Upper lobe of left lung (tissue), 6 donors: ENCODE data around the gene NIN. TPM values are rescaled to one million over a fixed set of nuclear protein-coding genes. Genes with fewer than 3 reads are reported as not detected.

Source experiments
- ATAC-seq, 2 donors: fragments of 200-7000 bp; cut with Tn5 transposase; one replicate each; pipeline ENCODE4 v1.9.1; 2022; ENCODE audit warnings: mild to moderate bottlenecking in 2 of 2, moderate library complexity in 2 of 2; ENCODE audit not compliant: low FRiP score in 2 of 2
- DNase-seq, 2 donors: peaks; one replicate each; pipeline ENCODE4 v3.0.0-alpha.2; 2019 to 2020
- H3K27ac ChIP-seq, 4 donors: fragments of 200-600 bp; sonication (generic); one replicate each; pipeline ENCODE4 v1.5.1; 2016 to 2019
- H3K27me3 ChIP-seq, 4 donors: fragments of 200-600 bp; sonication (generic); one replicate each; pipeline ENCODE4 v1.5.1; 2017 to 2019
- H3K36me3 ChIP-seq, 4 donors: fragments of 200-600 bp; sonication (generic); one replicate each; pipeline ENCODE4 v1.5.1; 2016 to 2019
- H3K4me1 ChIP-seq, 4 donors: fragments of 200-600 bp; sonication (generic); one replicate each; pipeline ENCODE4 v1.5.1; 2018 to 2019
- H3K4me3 ChIP-seq, 4 donors: fragments of 200-600 bp; sonication (generic); one replicate each; pipeline ENCODE4 v1.5.1; 2017 to 2019; ENCODE audit warnings: mild to moderate bottlenecking in 2 of 4, moderate library complexity in 1 of 4
- H3K9me3 ChIP-seq, 4 donors: fragments of 200-600 bp; sonication (generic); one replicate each; pipeline ENCODE4 v1.5.1; 2018 to 2019
- EP300 ChIP-seq, 4 donors: sonication (generic); formaldehyde crosslinking; IDR thresholded peaks; one replicate each; pipeline ENCODE4 v1.5.1; 2017; ENCODE audit warnings: antibody characterized with exemption in 4 of 4, control low read depth in 2 of 4
- POLR2A ChIP-seq, 4 donors: fragments of 450-650 bp; IDR thresholded peaks; one replicate each; pipeline ENCODE4 v1.5.1; 2016 to 2017; ENCODE audit warnings: antibody characterized with exemption in 4 of 4, mild to moderate bottlenecking in 2 of 4
- POLR2AphosphoS5 ChIP-seq, 2 donors: sonication (generic); formaldehyde crosslinking; IDR thresholded peaks; one replicate each; pipeline ENCODE4 v1.5.1; 2017; ENCODE audit warnings: antibody characterized with exemption in 2 of 2
- WGBS, 2 donors: methylation state at CpG; one replicate each; pipeline ENCODE4 v1.1.5; 2017 to 2018; 5-methylcytosine and 5-hydroxymethylcytosine counted together
- total RNA-seq, 6 donors: library from RNA; depleted of rRNA in 4 of 6; stranded (reverse); fragments of >200 nt in 4 of 6; gene quantifications; one replicate each; pipeline versions ENCODE4 v1.1.0 to v1.2.1, GENCODE V29; 2016 to 2021
- TF ChIP-seq, protein P1 (sequence below), 6 experiments: fragments of 450-650 bp in 4 of 6; fragments of 200-600 bp in 2 of 6; sonication (generic) in 2 of 6; IDR thresholded peaks; one replicate each; pipeline ENCODE4 v1.5.1; 2016 to 2019; ENCODE audit warnings: antibody characterized with exemption in 6 of 6
- donor health status: DM: no; HTN: no; CAD: no; lungs with moderate emphysema.
- donor health status: DM: no; HTN: yes; CAD: no; lungs with severe emphysema.

Gene NIN
- total RNA-seq, 6 donors from 2014 or later, result 24.8 to 50.3 (median 42.2) TPM

GRCh38 chr14:50829489-50830043, 1.4 kb downstream of the NIN start:
- no peaks in the 10 kb centered on the region for H3K36me3 ChIP-seq
- ATAC-seq, result no peak
- peak overlapping the region; percentile 70 to 98 (median 92) for H3K4me3 ChIP-seq
- TF ChIP-seq EP300 (IDR thresholded peaks at IDR 0.05) (no peak), POLR2A (IDR thresholded peaks at IDR 0.05) (no peak), POLR2AphosphoS5 (IDR thresholded peaks at IDR 0.05) (no peak)
- TF ChIP-seq, protein P1, sequence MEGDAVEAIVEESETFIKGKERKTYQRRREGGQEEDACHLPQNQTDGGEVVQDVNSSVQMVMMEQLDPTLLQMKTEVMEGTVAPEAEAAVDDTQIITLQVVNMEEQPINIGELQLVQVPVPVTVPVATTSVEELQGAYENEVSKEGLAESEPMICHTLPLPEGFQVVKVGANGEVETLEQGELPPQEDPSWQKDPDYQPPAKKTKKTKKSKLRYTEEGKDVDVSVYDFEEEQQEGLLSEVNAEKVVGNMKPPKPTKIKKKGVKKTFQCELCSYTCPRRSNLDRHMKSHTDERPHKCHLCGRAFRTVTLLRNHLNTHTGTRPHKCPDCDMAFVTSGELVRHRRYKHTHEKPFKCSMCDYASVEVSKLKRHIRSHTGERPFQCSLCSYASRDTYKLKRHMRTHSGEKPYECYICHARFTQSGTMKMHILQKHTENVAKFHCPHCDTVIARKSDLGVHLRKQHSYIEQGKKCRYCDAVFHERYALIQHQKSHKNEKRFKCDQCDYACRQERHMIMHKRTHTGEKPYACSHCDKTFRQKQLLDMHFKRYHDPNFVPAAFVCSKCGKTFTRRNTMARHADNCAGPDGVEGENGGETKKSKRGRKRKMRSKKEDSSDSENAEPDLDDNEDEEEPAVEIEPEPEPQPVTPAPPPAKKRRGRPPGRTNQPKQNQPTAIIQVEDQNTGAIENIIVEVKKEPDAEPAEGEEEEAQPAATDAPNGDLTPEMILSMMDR (IDR thresholded peaks at IDR 0.05), result no peak
- no peaks in the 10 kb centered on the region for H3K27me3 ChIP-seq
- H3K9me3 ChIP-seq, result no peaks in the 10 kb centered on the region
- peak in 1 of 2 donors; percentile 27 for DNase-seq
- WGBS, 2 donors, result 28 to 32% methylated on average over 14 of the region's 14 CpGs
- H3K4me1 ChIP-seq, result peaks cover 5 to 32% (median 23%) of the 10 kb centered on the region in 4 donors
- H3K27ac ChIP-seq, result peak overlapping the region; percentile 88 to 98 (median 90)

DNA sequence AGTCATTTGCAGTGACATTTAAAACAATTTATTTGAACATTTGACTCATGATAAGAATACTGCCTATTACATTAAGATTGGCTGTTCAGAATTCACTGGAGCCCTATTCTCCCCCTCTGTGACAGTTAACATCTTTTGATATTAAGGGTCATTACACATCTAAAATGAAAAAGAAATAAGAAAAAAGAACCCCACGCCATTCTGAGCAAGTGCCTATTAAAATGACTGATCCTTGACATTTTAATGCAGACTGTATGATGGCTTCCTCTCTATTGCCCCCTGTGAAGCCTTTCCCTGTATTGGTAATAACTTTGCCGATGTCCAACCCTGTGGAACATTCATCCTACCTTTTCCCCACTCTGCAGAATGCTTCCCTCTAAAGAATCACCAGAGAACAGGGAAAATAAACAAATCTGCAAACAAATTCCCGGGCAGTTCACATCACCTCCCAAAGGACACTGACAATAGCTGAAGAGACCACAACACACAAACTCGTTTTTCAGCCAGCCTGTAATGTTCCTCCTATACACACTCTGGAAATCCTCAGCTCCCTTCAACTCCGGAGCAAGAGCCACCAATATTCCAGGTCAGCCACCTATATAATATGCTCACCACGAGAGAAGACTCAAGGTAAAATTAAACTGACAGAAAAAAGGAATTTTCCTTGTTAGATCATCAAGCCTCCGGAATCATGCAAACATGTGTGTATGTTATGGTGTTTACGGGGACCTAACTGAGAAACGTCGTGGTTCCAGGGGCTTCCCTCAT, 2.1 kb downstream of the NIN start:
- H3K9me3 ChIP-seq, result no peaks in the 10 kb centered on the region
- WGBS, 2 donors, result 56 to 70% methylated on average over 10 of the region's 10 CpGs
- peaks cover 11 to 32% (median 27%) of the 10 kb centered on the region in 4 donors for H3K4me1 ChIP-seq
- DNase-seq (no peak), ATAC-seq (no peak)
- H3K36me3 ChIP-seq, result no peaks in the 10 kb centered on the region
- H3K27ac ChIP-seq, result peak overlapping the region in 2 of 4 donors; percentile 90 to 98
- H3K4me3 ChIP-seq, result peak overlapping the region in 3 of 4 donors; percentile 90 to 98 (median 93)
- no peak for TF ChIP-seq EP300 (IDR thresholded peaks at IDR 0.05)
- no peak for TF ChIP-seq POLR2A (IDR thresholded peaks at IDR 0.05)
- no peak for TF ChIP-seq POLR2AphosphoS5 (IDR thresholded peaks at IDR 0.05)
- TF ChIP-seq, protein P1 (IDR thresholded peaks at IDR 0.05), result no peak
- no peaks in the 10 kb centered on the region for H3K27me3 ChIP-seq

DNA sequence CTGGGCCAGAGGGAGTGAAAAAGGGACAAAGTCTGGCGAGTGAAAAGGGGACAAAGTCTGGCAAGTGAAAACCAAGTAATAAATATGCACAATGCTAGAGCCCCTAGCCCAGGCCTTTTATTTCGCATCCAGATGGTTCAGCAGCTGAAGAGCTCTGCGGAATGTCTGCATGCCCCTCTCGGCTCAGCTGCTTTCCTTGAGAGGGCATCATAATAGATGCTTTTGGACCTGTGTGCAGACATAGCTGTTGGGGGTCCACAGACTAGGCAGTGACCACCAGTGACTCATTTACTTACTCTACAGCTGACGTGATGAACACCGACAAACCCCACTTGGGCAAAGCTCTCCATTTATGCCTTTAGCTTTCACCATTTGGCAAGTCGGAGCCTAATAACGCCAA, 4.3 kb downstream of the NIN start:
- Histone ChIP-seq H3K27ac (no peak overlapping the region), H3K9me3 (no peaks in the 10 kb centered on the region), H3K4me3 (no peak overlapping the region), H3K4me1 (peaks cover 27 to 48% (median 32%) of the 10 kb centered on the region in 4 donors), H3K36me3 (no peaks in the 10 kb centered on the region), H3K27me3 (no peaks in the 10 kb centered on the region)
- TF ChIP-seq EP300 (IDR thresholded peaks at IDR 0.05) (no peak), POLR2A (IDR thresholded peaks at IDR 0.05) (no peak), POLR2AphosphoS5 (IDR thresholded peaks at IDR 0.05) (no peak)
- TF ChIP-seq, protein P1 (IDR thresholded peaks at IDR 0.05), result no peak
- ATAC-seq, result no peak
- WGBS, 2 donors, result 94% methylated on average over 8 of the region's 8 CpGs
- DNase-seq, result no peak

DNA sequence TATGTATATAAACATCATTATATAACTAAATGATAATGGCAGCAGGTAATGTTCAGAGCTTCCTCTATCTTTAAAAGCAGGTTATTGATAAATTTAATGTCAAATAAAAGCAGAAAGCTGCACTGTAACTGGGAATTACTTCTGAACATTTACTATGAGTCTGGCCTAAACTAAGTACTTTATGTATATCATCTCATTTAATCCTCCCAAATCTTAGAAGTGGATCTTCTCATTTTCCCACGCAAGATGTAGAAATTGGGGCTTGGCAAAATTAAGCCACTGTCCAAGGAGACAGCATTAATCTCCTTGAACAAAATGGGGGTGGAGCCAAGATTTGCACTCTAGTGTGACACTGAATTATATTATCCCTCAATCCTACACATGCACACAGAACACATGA, 5.7 kb downstream of the NIN start:
- Histone ChIP-seq H3K27ac (no peak overlapping the region), H3K9me3 (no peaks in the 10 kb centered on the region), H3K27me3 (no peaks in the 10 kb centered on the region), H3K36me3 (no peaks in the 10 kb centered on the region), H3K4me1 (peaks cover 28 to 56% (median 38%) of the 10 kb centered on the region in 4 donors), H3K4me3 (no peak overlapping the region)
- no peak for DNase-seq
- ATAC-seq, result no peak
- WGBS, 2 donors, result 92 to 100% methylated on average over 1 of the region's 1 CpG
- TF ChIP-seq POLR2AphosphoS5 (IDR thresholded peaks at IDR 0.05) (no peak), POLR2A (IDR thresholded peaks at IDR 0.05) (no peak), EP300 (IDR thresholded peaks at IDR 0.05) (no peak)
- TF ChIP-seq, protein P1 (IDR thresholded peaks at IDR 0.05), result no peak
